Endothelial cell of umbilical vein (primary cell): ENCODE results near the gene DUSP6. TPM values are rescaled to one million over a fixed set of nuclear protein-coding genes. Genes with fewer than 3 reads are reported as not detected.

Experiments
- BruUV-seq: library from RNA; stranded (reverse); fragments of 400-500 nt; replicated peaks from 2 replicates; lab custom pipeline; 2021; lab: Mats Ljungman, UMichigan
- CTCF ChIA-PET: fragments of 300-600, 350-600 bp; sonication (Branson Sonifier 250); formaldehyde crosslinking; loops from one replicate; lab custom pipeline; 2021; ENCODE audit warnings: antibody characterized with exemption, inconsistent platforms; lab: Charles Lee
- POLR2A ChIA-PET: fragments of 300-600, 350-600 bp; sonication (Branson Sonifier 250); formaldehyde crosslinking; loops from one replicate; lab custom pipeline; 2021; ENCODE audit warnings: antibody characterized with exemption, inconsistent platforms; lab: Charles Lee
- DNase-seq: peaks from one replicate; pipeline ENCODE4 v3.0.0-alpha.2; 2011; ENCODE audit warnings: low read depth, low spot score
- FAIRE-seq: peaks from 2 replicates; lab custom pipeline; 2011; peaks lifted over from hg19 to GRCh38; lab: Jason Lieb, UNC
- H2AFZ ChIP-seq: 2 replicates; pipeline ENCODE4 v1.6.0; 2012; ENCODE audit warnings: low read depth, low read length, control low read depth, inconsistent platforms
- H3K27ac ChIP-seq: 2 replicates; pipeline ENCODE4 v1.5.1; 2011; ENCODE audit warnings: low read depth, mild to moderate bottlenecking, control low read depth, low read length, moderate library complexity; ENCODE audit not compliant: insufficient read depth
- H3K27me3 ChIP-seq, 2 experiments: 2 replicates each; pipeline versions ENCODE4 v1.6.0 to v1.6.1; 2011; ENCODE audit warnings: low read length in 2 of 2, mixed read lengths in 1 of 2; ENCODE audit not compliant: control insufficient read depth in 2 of 2, insufficient read depth in 2 of 2
- H3K36me3 ChIP-seq, 2 experiments: 2 replicates in 1 of 2; 3 replicates in 1 of 2; pipeline ENCODE4 v1.5.1; 2011; ENCODE audit warnings: low read length in 2 of 2, mild to moderate bottlenecking in 1 of 2, moderate library complexity in 1 of 2; ENCODE audit not compliant: control insufficient read depth in 2 of 2, insufficient read depth in 2 of 2; ENCODE audit errors: extremely low read depth in 1 of 2
- H3K4me1 ChIP-seq: 3 replicates; pipeline ENCODE4 v1.5.1; 2011; ENCODE audit warnings: mild to moderate bottlenecking, low read length; ENCODE audit not compliant: control insufficient read depth, insufficient read depth; ENCODE audit errors: extremely low read depth
- H3K4me2 ChIP-seq: 2 replicates; pipeline ENCODE4 v1.6.1; 2011; ENCODE audit warnings: low read length, control low read depth, mixed read lengths; ENCODE audit not compliant: insufficient read depth
- H3K4me3 ChIP-seq, 3 experiments: fragments of 200-600 bp in 1 of 3; sonication (generic), shearing (Covaris generic) in 1 of 3; replicated peaks in 1 of 3; 2 replicates each; pipeline ENCODE4 v1.5.1; 2011 to 2016; ENCODE audit warnings: control low read depth in 3 of 3, low read length in 3 of 3, mild to moderate bottlenecking in 2 of 3, inconsistent platforms in 1 of 3, low read depth in 1 of 3, moderate library complexity in 1 of 3; ENCODE audit not compliant: insufficient read depth in 1 of 3
- H3K79me2 ChIP-seq: 2 replicates; pipeline ENCODE4 v1.6.0; 2012; ENCODE audit warnings: low read length, inconsistent platforms; ENCODE audit not compliant: control insufficient read depth, insufficient read depth
- H3K9ac ChIP-seq: replicated peaks from 2 replicates; pipeline ENCODE3; 2011; ENCODE audit warnings: low read length, control low read depth; ENCODE audit not compliant: insufficient read depth; ENCODE audit errors: extremely low read depth
- H3K9me1 ChIP-seq: replicated peaks from 3 replicates; pipeline ENCODE4 v1.6.0; 2011; ENCODE audit warnings: mild to moderate bottlenecking, low read length; ENCODE audit not compliant: control insufficient read depth, insufficient read depth; ENCODE audit errors: extremely low read depth
- H3K9me3 ChIP-seq: replicated peaks from 2 replicates; pipeline ENCODE4 v1.5.1; 2012; ENCODE audit warnings: low read length, inconsistent platforms; ENCODE audit not compliant: control insufficient read depth, insufficient read depth
- H4K20me1 ChIP-seq: replicated peaks from 2 replicates; pipeline ENCODE3; 2011; ENCODE audit warnings: mild to moderate bottlenecking, low read length; ENCODE audit not compliant: control insufficient read depth, insufficient read depth; ENCODE audit errors: extremely low read depth
- EZH2 ChIP-seq: IDR thresholded peaks from 2 replicates; pipeline ENCODE4 v1.6.1; 2012; ENCODE audit warnings: borderline replicate concordance, low read depth, mild to moderate bottlenecking, moderate library complexity, low read length, inconsistent platforms; ENCODE audit not compliant: severe bottlenecking
- FOS ChIP-seq: IDR thresholded peaks from 2 replicates; pipeline ENCODE4 v1.6.1; 2011; ENCODE audit warnings: mild to moderate bottlenecking, low read length, moderate library complexity, borderline replicate concordance; ENCODE audit not compliant: insufficient read depth
- JUN ChIP-seq: IDR thresholded peaks from 2 replicates; pipeline ENCODE4 v1.6.1; 2011; ENCODE audit warnings: borderline replicate concordance, low read depth; ENCODE audit not compliant: insufficient read length, insufficient read depth
- MYC ChIP-seq: IDR thresholded peaks from one replicate; pipeline ENCODE4 v1.6.1; 2011; ENCODE audit warnings: mild to moderate bottlenecking, low read depth, low read length
- dilution Hi-C: fragments of 300-500 bp; cut with MboI; formaldehyde crosslinking; loops from one replicate; pipeline ENCODE4 v1.15.0; 2019; ENCODE audit warnings: low sequenced_read_pairs; ENCODE audit not compliant: extremely low pct_ligation_motif_present
- intact Hi-C: fragments of 100-400 bp; cut with micrococcal nuclease; formaldehyde crosslinking; loops from one replicate; pipeline ENCODE4 v1.10.0; 2022
- polyA plus RNA-seq, 4 experiments: library from polyadenylated mRNA; depleted of rRNA in 3 of 4; stranded (reverse) in 3 of 4; unstranded in 1 of 4; fragments of >200 nt; gene quantifications; 2 replicates each; pipeline versions ENCODE4 v1.2.1 to v1.2.3, GENCODE V29; 2011 to 2012; ENCODE audit warnings: missing spikeins in 1 of 4
- total RNA-seq: library from RNA; stranded (reverse); gene quantifications from 2 replicates; pipeline ENCODE4 v1.2.3, GENCODE V29; 2021
- TF ChIP-seq, protein P1 (sequence below), 2 donors: IDR thresholded peaks; 1 replicate in 1 of 2; 2 replicates in 1 of 2; pipeline ENCODE4 v1.5.1; 2011; ENCODE audit warnings: low read length in 2 of 2, mild to moderate bottlenecking in 2 of 2, moderate library complexity in 2 of 2, control low read depth in 1 of 2, inconsistent platforms in 1 of 2, low read depth in 1 of 2; ENCODE audit not compliant: insufficient read depth in 1 of 2; ENCODE audit errors: extremely low read depth in 1 of 2

DUSP6 gene
- total and polyA plus RNA-seq, 2 donors (not counting 3 experiments of a cell fraction or from before 2014, with no cell fraction given): 148 to 149 TPM

DNA sequence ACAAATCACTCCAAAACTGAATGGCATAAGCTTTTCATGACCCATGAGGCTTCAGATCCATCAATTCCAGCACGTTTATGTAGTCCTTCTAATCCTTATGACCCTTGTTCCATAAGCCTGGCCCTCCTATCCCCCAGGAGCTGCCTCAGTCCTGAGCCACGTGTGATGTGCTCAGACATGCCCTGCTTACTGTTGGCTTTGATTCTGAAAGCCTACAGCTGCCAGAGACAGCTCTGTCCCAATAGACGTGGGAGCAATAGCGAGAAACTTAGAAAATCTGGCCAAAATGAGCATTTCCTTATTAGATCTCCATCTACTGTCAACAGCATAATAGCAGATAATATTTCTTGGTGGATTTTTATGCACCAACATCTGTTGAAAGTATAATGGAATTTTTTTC is 33.2 kb downstream of the DUSP6 start:
- Histone ChIP-seq H3K9me3 (no peaks in the 10 kb centered on the region), H3K9me1 (no peaks in the 10 kb centered on the region), H3K27me3 (no peaks in the 10 kb centered on the region), H3K4me1 (peaks cover 6% of the 10 kb centered on the region), H3K4me3 (no peak overlapping the region), H3K27ac (no peak overlapping the region), H4K20me1 (no peaks in the 10 kb centered on the region), H3K36me3 (no peaks in the 10 kb centered on the region), H2AFZ (peak overlapping the region; percentile 10), H3K4me2 (no peak overlapping the region), H3K79me2 (no peaks in the 10 kb centered on the region), H3K9ac (no peak overlapping the region)
- no peak for FAIRE-seq
- intact Hi-C loops: no loop called here
- no TSS peak for BruUV-seq
- POLR2A ChIA-PET: no interaction called here
- no peak for DNase-seq
- TF ChIP-seq JUN (no peak), MYC (no peak), FOS (no peak), EZH2 (no peak)
- TF ChIP-seq, protein P1, sequence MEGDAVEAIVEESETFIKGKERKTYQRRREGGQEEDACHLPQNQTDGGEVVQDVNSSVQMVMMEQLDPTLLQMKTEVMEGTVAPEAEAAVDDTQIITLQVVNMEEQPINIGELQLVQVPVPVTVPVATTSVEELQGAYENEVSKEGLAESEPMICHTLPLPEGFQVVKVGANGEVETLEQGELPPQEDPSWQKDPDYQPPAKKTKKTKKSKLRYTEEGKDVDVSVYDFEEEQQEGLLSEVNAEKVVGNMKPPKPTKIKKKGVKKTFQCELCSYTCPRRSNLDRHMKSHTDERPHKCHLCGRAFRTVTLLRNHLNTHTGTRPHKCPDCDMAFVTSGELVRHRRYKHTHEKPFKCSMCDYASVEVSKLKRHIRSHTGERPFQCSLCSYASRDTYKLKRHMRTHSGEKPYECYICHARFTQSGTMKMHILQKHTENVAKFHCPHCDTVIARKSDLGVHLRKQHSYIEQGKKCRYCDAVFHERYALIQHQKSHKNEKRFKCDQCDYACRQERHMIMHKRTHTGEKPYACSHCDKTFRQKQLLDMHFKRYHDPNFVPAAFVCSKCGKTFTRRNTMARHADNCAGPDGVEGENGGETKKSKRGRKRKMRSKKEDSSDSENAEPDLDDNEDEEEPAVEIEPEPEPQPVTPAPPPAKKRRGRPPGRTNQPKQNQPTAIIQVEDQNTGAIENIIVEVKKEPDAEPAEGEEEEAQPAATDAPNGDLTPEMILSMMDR (IDR thresholded peaks at IDR 0.05; ENCODE audit: extremely low read depth in 1 of 2, insufficient read depth in 1 of 2, low read depth in 1 of 2, low read length in 2 of 2): no peak
- dilution Hi-C loops: no loop called here
- CTCF ChIA-PET: interaction anchor here (1.2 kb wide), 1 partner anchor 107 kb away, joined by 3 read pairs; no protein-coding TSS in a partner anchor
